MM.1S (cell line): ENCODE measurements around the gene ZNF224.

Experiments
- EZH2 ChIP-seq: fragments of 300-600 bp; sonication (generic); optimal IDR thresholded peaks from 2 replicates; pipeline ENCODE3; 2017; ENCODE audit warnings: low read depth, mild to moderate bottlenecking, antibody characterized with exemption, low read length, mixed read lengths
- EZH2phosphoT487 ChIP-seq: fragments of 300-600 bp; sonication (generic); IDR thresholded peaks from 2 replicates; pipeline ENCODE4 v1.6.1; 2018; ENCODE audit warnings: antibody characterized with exemption, low read length

- TF ChIP-seq EZH2 (no peak), EZH2phosphoT487 (no peak)
Observed at GRCh38 chr19:44113784-44114390, 19.7 kb downstream of the ZNF224 start.
